ENCODE measurements around the gene DMAP1. TPM values are rescaled to one million over a fixed set of nuclear protein-coding genes. Genes with fewer than 3 reads are reported as not detected.

Gene DMAP1
- total and polyA plus RNA-seq, 9 of the 15 experiments (the other 6 are each of a cell fraction or from before 2014, with no cell fraction given) = 1.5 to 51.2 (median 30.3) TPM

- 89% methylated on average over 10 of the region's 10 CpGs for WGBS (ENCODE audit: insufficient coverage, low coverage, missing lambda C conversion rate)
- POLR2A ChIA-PET = interaction anchor here (0.8 kb wide), 1 partner anchor 867 kb away, joined by 3 read pairs; no protein-coding TSS in a partner anchor
- H3K9me3 ChIP-seq (replicated peaks; ENCODE audit: control insufficient read depth, insufficient read depth, low read depth, low read length) = no peaks in the 10 kb centered on the region
- BruUV-seq (replicated peaks) = no TSS peak
- H3K79me2 ChIP-seq (ENCODE audit: control insufficient read depth, insufficient read depth, low read length) = no peaks in the 10 kb centered on the region
- CTCF ChIA-PET (ENCODE audit: low intra/inter-chr PET ratio) = no interaction called here
- H4K20me1 ChIP-seq (replicated peaks; ENCODE audit: control insufficient read depth, insufficient read depth, low read length) = no peaks in the 10 kb centered on the region; the same call in 1 of the 2 replicates
- no peaks in the 10 kb centered on the region for H3K27me3 ChIP-seq (ENCODE audit: control insufficient read depth in 2 of 2, insufficient read depth in 2 of 2, low read length in 2 of 2)
- H3K4me1 ChIP-seq (replicated peaks in 1 of 2; ENCODE audit: control insufficient read depth in 2 of 2, insufficient read depth in 2 of 2, low read length in 2 of 2) = peaks cover 0 to 5% of the 10 kb centered on the region in 2 experiments; a peak in 2 of 5 replicates
- ATAC-seq (no peak), FAIRE-seq (no peak), DNase-seq (ENCODE audit: extremely low read depth in 1 of 4, low spot score in 3 of 4) (no peak)
- H3K36me3 ChIP-seq (ENCODE audit: control insufficient read depth, insufficient read depth, low read length) = peaks cover 65% of the 10 kb centered on the region
- peaks cover 2% of the 10 kb centered on the region for H3K9me1 ChIP-seq (ENCODE audit: control insufficient read depth, insufficient read depth, low read length)
- in situ Hi-C loops (cut with MboI) (loop anchor here (10.0 kb wide), 1 partner anchor 374 kb away; no protein-coding TSS in a partner anchor), intact Hi-C loops (cut with micrococcal nuclease) (no loop called here)
- H2AFZ ChIP-seq (ENCODE audit: low read depth, low read length) = no peak overlapping the region
- no peak overlapping the region for H3K4me3 ChIP-seq
- H3K4me2 ChIP-seq (ENCODE audit: insufficient read depth, low read length) = no peak overlapping the region
- TF ChIP-seq ZNF551 (CRISPR knock-in tag; IDR thresholded peaks at IDR 0.05) (no peak), HDAC8 (tag; IDR thresholded peaks at IDR 0.05) (no peak), POLR2G (IDR thresholded peaks at IDR 0.05; ENCODE audit: low read depth, low read length) (0 out of 2 replicates have a peak, but pooled peaks have one; percentile 27)
- no peak overlapping the region for H3K9ac ChIP-seq (ENCODE audit: insufficient read depth in 1 of 2, low read depth in 2 of 2, low read length in 2 of 2)
- no peak overlapping the region for H3K27ac ChIP-seq (ENCODE audit: extremely low read depth, low read depth, low read length)
These were observed 7.5 kb downstream of the DMAP1 start for GRCh38 chr1:44220755-44221154.

DNA sequence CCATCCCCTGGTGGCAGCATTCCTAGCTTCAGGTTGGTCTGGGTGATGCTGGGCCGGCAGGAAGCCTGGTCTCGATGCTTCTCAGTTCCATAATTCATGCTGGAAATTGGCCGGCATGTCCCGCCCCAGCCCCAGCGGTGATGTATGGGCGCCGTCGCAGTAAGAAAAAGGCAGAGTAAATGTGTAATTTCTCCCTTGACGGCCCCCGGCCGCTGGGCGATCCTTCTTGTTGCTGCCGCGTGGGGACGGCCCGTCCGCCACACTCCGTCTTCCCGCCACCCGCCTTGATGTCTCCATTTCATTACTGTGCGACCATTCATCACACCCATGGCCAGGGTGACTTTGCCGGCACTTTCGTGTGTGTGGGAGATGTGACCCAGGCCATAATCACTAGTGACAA lies 8.5 kb downstream of the DMAP1 start:
- H3K27ac ChIP-seq (ENCODE audit: extremely low read depth, low read depth, low read length) = no peak overlapping the region
- TF ChIP-seq CCAR2 (IDR thresholded peaks at IDR 0.05; ENCODE audit: low read depth, low read length) (no peak), ZNF324 (CRISPR knock-in tag; IDR thresholded peaks at IDR 0.05) (no peak), HMBOX1 (IDR thresholded peaks at IDR 0.05) (no peak), POLR2G (IDR thresholded peaks at IDR 0.05; ENCODE audit: low read depth, low read length) (peak; percentile 48; the same call in 1 of the 2 replicates), RBM22 (IDR thresholded peaks at IDR 0.05; ENCODE audit: low read depth, low read length, poor library complexity, severe bottlenecking) (peak; percentile 17), RAD51 (IDR thresholded peaks at IDR 0.05; ENCODE audit: borderline replicate concordance, low read depth) (no peak), HDAC3 (IDR thresholded peaks at IDR 0.05; ENCODE audit: borderline replicate concordance, partially characterized antibody) (no peak)
- TF ChIP-seq, protein P1, sequence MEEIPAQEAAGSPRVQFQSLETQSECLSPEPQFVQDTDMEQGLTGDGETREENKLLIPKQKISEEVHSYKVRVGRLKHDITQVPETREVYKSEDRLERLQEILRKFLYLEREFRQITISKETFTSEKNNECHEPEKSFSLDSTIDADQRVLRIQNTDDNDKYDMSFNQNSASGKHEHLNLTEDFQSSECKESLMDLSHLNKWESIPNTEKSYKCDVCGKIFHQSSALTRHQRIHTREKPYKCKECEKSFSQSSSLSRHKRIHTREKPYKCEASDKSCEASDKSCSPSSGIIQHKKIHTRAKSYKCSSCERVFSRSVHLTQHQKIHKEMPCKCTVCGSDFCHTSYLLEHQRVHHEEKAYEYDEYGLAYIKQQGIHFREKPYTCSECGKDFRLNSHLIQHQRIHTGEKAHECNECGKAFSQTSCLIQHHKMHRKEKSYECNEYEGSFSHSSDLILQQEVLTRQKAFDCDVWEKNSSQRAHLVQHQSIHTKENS (CRISPR knock-in tag; IDR thresholded peaks at IDR 0.05) = no peak
- TF ChIP-seq, protein P2, sequence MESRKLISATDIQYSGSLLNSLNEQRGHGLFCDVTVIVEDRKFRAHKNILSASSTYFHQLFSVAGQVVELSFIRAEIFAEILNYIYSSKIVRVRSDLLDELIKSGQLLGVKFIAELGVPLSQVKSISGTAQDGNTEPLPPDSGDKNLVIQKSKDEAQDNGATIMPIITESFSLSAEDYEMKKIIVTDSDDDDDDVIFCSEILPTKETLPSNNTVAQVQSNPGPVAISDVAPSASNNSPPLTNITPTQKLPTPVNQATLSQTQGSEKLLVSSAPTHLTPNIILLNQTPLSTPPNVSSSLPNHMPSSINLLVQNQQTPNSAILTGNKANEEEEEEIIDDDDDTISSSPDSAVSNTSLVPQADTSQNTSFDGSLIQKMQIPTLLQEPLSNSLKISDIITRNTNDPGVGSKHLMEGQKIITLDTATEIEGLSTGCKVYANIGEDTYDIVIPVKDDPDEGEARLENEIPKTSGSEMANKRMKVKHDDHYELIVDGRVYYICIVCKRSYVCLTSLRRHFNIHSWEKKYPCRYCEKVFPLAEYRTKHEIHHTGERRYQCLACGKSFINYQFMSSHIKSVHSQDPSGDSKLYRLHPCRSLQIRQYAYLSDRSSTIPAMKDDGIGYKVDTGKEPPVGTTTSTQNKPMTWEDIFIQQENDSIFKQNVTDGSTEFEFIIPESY (CRISPR knock-in tag; IDR thresholded peaks at IDR 0.05) = 0 out of 2 replicates have a peak, but pooled peaks have one; percentile 47

More for the DNA sequence above, 8.5 kb downstream of the DMAP1 start:
- DNase-seq (ENCODE audit: extremely low read depth in 1 of 4, low spot score in 3 of 4) (no peak), ATAC-seq (no peak), FAIRE-seq (no peak)
- no peak overlapping the region for H2AFZ ChIP-seq (ENCODE audit: low read depth, low read length)
- H3K4me1 ChIP-seq (replicated peaks in 1 of 2; ENCODE audit: control insufficient read depth in 2 of 2, insufficient read depth in 2 of 2, low read length in 2 of 2) = peaks cover 0 to 5% of the 10 kb centered on the region in 2 experiments; a peak in 2 of 5 replicates
- no peaks in the 10 kb centered on the region for H3K9me3 ChIP-seq (replicated peaks; ENCODE audit: control insufficient read depth, insufficient read depth, low read depth, low read length)
- in situ Hi-C loops (cut with MboI) (loop anchor here (10.0 kb wide), 1 partner anchor 373 kb away; no protein-coding TSS in a partner anchor), intact Hi-C loops (cut with micrococcal nuclease) (no loop called here)
- no peaks in the 10 kb centered on the region for H3K79me2 ChIP-seq (ENCODE audit: control insufficient read depth, insufficient read depth, low read length)
- CTCF ChIA-PET (ENCODE audit: low intra/inter-chr PET ratio) = interaction anchor here (0.7 kb wide), 1 partner anchor 373 kb away, joined by 3 read pairs; no protein-coding TSS in a partner anchor
- 88% methylated on average over 21 of the region's 23 CpGs for WGBS (ENCODE audit: insufficient coverage, low coverage, missing lambda C conversion rate)
- no peaks in the 10 kb centered on the region; the same call in 1 of the 2 replicates for H4K20me1 ChIP-seq (replicated peaks; ENCODE audit: control insufficient read depth, insufficient read depth, low read length)
- BruUV-seq (replicated peaks) = no TSS peak
- H3K36me3 ChIP-seq (ENCODE audit: control insufficient read depth, insufficient read depth, low read length) = peaks cover 55% of the 10 kb centered on the region; the same call in 2 of the 3 replicates
- H3K27me3 ChIP-seq (ENCODE audit: control insufficient read depth in 2 of 2, insufficient read depth in 2 of 2, low read length in 2 of 2) = no peaks in the 10 kb centered on the region
- no peak overlapping the region for H3K4me3 ChIP-seq
- H3K9ac ChIP-seq (ENCODE audit: insufficient read depth in 1 of 2, low read depth in 2 of 2, low read length in 2 of 2) = no peak overlapping the region
- POLR2A ChIA-PET = interaction anchor here (0.7 to 1.0 kb wide), 2 partner anchors 9 to 61 kb away, joined by 4 read pairs; partner anchors contain the start of gene DMAP1
- peaks cover 2% of the 10 kb centered on the region for H3K9me1 ChIP-seq (ENCODE audit: control insufficient read depth, insufficient read depth, low read length)
- H3K4me2 ChIP-seq (ENCODE audit: insufficient read depth, low read length) = no peak overlapping the region

Measured in K562 (cell line).